HUES48 (cell line): ENCODE measurements around the gene MYH10.
"Not testable (repeated sequence)": the region's sequence is repeated elsewhere in the genome, so short reads cannot be mapped to it uniquely, and the experiment has no call there.

ENCODE experiments used
- H3K27ac ChIP-seq: one replicate; pipeline ENCODE4 v1.7.0; 2013; ENCODE audit warnings: low read depth, low read length, inconsistent platforms
- H3K27me3 ChIP-seq: 2 replicates; pipeline ENCODE4 v1.6.1; 2013; ENCODE audit warnings: mild to moderate bottlenecking, low read length; ENCODE audit not compliant: control insufficient read depth, insufficient read depth
- H3K36me3 ChIP-seq: 2 replicates; pipeline ENCODE4 v1.6.1; 2013; ENCODE audit warnings: low read length; ENCODE audit not compliant: control insufficient read depth, insufficient read depth
- H3K4me1 ChIP-seq: 2 replicates; pipeline ENCODE4 v1.6.1; 2013; ENCODE audit warnings: mild to moderate bottlenecking, low read length; ENCODE audit not compliant: control insufficient read depth, insufficient read depth
- H3K4me3 ChIP-seq: 2 replicates; pipeline ENCODE4 v1.5.1; 2013; ENCODE audit warnings: mild to moderate bottlenecking, low read depth, low read length
- H3K9ac ChIP-seq: 2 replicates; pipeline ENCODE4 v1.6.1; 2013; ENCODE audit warnings: mild to moderate bottlenecking, low read depth, low read length, moderate library complexity
- H3K9me3 ChIP-seq: 2 replicates; pipeline ENCODE4 v1.6.1; 2013; ENCODE audit warnings: low read length; ENCODE audit not compliant: control insufficient read depth, insufficient read depth

MYH10 gene

GRCh38 chr17:8556074-8556473 is 74.5 kb downstream of the MYH10 start:
- no peaks in the 10 kb centered on the region for H3K9me3 ChIP-seq
- H3K27ac ChIP-seq: no peak overlapping the region
- H3K4me1 ChIP-seq: no peaks in the 10 kb centered on the region
- H3K9ac ChIP-seq: no peak overlapping the region
- H3K4me3 ChIP-seq: no peak overlapping the region
- no peaks in the 10 kb centered on the region for H3K27me3 ChIP-seq
- H3K36me3 ChIP-seq: peaks cover 90% of the 10 kb centered on the region

- Histone ChIP-seq H3K27me3 (no peaks in the 10 kb centered on the region), H3K9me3 (no peaks in the 10 kb centered on the region), H3K4me1 (no peaks in the 10 kb centered on the region), H3K9ac (no peak overlapping the region), H3K4me3 (no peak overlapping the region), H3K27ac (no peak overlapping the region), H3K36me3 (peaks cover 81% of the 10 kb centered on the region)
These were observed 75.5 kb downstream of the MYH10 start for GRCh38 chr17:8555062-8555461.

- Histone ChIP-seq H3K36me3 (peaks cover 82% of the 10 kb centered on the region), H3K27me3 (no peaks in the 10 kb centered on the region), H3K9me3 (no peaks in the 10 kb centered on the region), H3K9ac (no peak overlapping the region), H3K27ac (no peak overlapping the region), H3K4me3 (no peak overlapping the region), H3K4me1 (no peaks in the 10 kb centered on the region)
These were observed 77.8 kb downstream of the MYH10 start for GRCh38 chr17:8552577-8553320.

GRCh38 chr17:8542599-8543502 is 87.7 kb downstream of the MYH10 start:
- Histone ChIP-seq H3K27ac (no peak overlapping the region), H3K4me3 (no peak overlapping the region), H3K27me3 (no peaks in the 10 kb centered on the region), H3K9me3 (no peaks in the 10 kb centered on the region), H3K36me3 (peaks cover 96% of the 10 kb centered on the region), H3K9ac (no peak overlapping the region), H3K4me1 (no peaks in the 10 kb centered on the region)

- H3K4me1 ChIP-seq, H3K4me3 ChIP-seq, H3K9me3 ChIP-seq, H3K27me3 ChIP-seq, H3K9ac ChIP-seq, H3K27ac ChIP-seq: not testable (repeated sequence)
- H3K36me3 ChIP-seq: peaks cover 97% of the 10 kb centered on the region
These were observed 90.5 kb downstream of the MYH10 start for GRCh38 chr17:8539976-8540375.

GRCh38 chr17:8537734-8538133 is 92.8 kb downstream of the MYH10 start:
- H3K9ac ChIP-seq: no peak overlapping the region
- H3K36me3 ChIP-seq: peaks cover 97% of the 10 kb centered on the region
- no peaks in the 10 kb centered on the region for H3K4me1 ChIP-seq
- no peaks in the 10 kb centered on the region for H3K27me3 ChIP-seq
- no peak overlapping the region for H3K4me3 ChIP-seq
- H3K27ac ChIP-seq: no peak overlapping the region
- no peaks in the 10 kb centered on the region for H3K9me3 ChIP-seq

GRCh38 chr17:8534498-8535188 is 95.9 kb downstream of the MYH10 start:
- Histone ChIP-seq H3K9ac (no peak overlapping the region), H3K36me3 (peaks cover 95% of the 10 kb centered on the region), H3K4me3 (no peak overlapping the region), H3K27ac (no peak overlapping the region), H3K4me1 (no peaks in the 10 kb centered on the region), H3K27me3 (no peaks in the 10 kb centered on the region), H3K9me3 (no peaks in the 10 kb centered on the region)

- Histone ChIP-seq H3K27ac (no peak overlapping the region), H3K9ac (no peak overlapping the region), H3K36me3 (peaks cover 96% of the 10 kb centered on the region), H3K9me3 (no peaks in the 10 kb centered on the region), H3K4me3 (no peak overlapping the region), H3K4me1 (no peaks in the 10 kb centered on the region), H3K27me3 (no peaks in the 10 kb centered on the region)
These were observed 98.5 kb downstream of the MYH10 start for GRCh38 chr17:8532021-8532420.

- H3K9ac ChIP-seq: no peak overlapping the region
- H3K4me3 ChIP-seq: no peak overlapping the region
- peaks cover 95% of the 10 kb centered on the region for H3K36me3 ChIP-seq
- no peaks in the 10 kb centered on the region for H3K27me3 ChIP-seq
- no peaks in the 10 kb centered on the region for H3K9me3 ChIP-seq
- no peaks in the 10 kb centered on the region for H3K4me1 ChIP-seq
- H3K27ac ChIP-seq: no peak overlapping the region
These were observed 107.9 kb downstream of the MYH10 start for GRCh38 chr17:8522577-8522976.

- Histone ChIP-seq H3K4me1 (no peaks in the 10 kb centered on the region), H3K4me3 (no peak overlapping the region), H3K27me3 (no peaks in the 10 kb centered on the region), H3K9me3 (no peaks in the 10 kb centered on the region), H3K27ac (no peak overlapping the region), H3K9ac (no peak overlapping the region), H3K36me3 (peaks cover 92% of the 10 kb centered on the region)
These were observed 109.5 kb downstream of the MYH10 start for GRCh38 chr17:8520981-8521380.

- H3K9ac ChIP-seq: no peak overlapping the region
- no peaks in the 10 kb centered on the region for H3K4me1 ChIP-seq
- no peak overlapping the region for H3K4me3 ChIP-seq
- no peak overlapping the region for H3K27ac ChIP-seq
- no peaks in the 10 kb centered on the region for H3K27me3 ChIP-seq
- no peaks in the 10 kb centered on the region for H3K9me3 ChIP-seq
- H3K36me3 ChIP-seq: peaks cover 94% of the 10 kb centered on the region
These were observed 111.7 kb downstream of the MYH10 start for GRCh38 chr17:8518850-8519249.
